KBM-7 (cell line): Measurements from ENCODE around the gene KANK3.
"Not testable (repeated sequence)": the region's sequence is repeated elsewhere in the genome, so short reads cannot be mapped to it uniquely, and the experiment has no call there.

Experiments
- DNase-seq: peaks from one replicate; pipeline ENCODE4 v3.0.0-alpha.2; 2015
- in situ Hi-C: fragments of 300-500 bp; cut with MboI; formaldehyde crosslinking; loops from 2 replicates; pipeline ENCODE4 v1.14.3; 2020; ENCODE audit warnings: low sequenced_read_pairs, low pct_unique_long_range_greater_than_20kb, mixed read lengths

KANK3 gene

DNA sequence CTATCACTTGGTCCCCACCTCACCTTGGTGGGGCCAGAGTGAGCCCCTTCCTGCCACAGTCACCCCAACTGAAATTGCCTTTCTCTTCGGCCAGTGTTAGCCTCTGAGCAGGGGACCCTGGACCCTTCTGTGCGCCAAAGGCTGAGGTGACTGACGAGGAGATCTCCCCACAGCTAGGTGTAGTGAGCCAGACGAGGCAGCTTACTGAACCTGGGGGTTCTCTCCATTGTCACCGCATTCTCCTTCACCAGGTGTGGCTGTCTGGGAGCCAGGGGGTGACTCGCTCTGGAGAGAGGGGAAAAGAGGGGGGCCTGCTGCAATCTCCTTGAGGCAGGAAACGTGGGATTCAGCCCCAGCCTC, 20.4 kb downstream of the KANK3 start:
- no peak for DNase-seq
- in situ Hi-C loops: no loop called here

DNA sequence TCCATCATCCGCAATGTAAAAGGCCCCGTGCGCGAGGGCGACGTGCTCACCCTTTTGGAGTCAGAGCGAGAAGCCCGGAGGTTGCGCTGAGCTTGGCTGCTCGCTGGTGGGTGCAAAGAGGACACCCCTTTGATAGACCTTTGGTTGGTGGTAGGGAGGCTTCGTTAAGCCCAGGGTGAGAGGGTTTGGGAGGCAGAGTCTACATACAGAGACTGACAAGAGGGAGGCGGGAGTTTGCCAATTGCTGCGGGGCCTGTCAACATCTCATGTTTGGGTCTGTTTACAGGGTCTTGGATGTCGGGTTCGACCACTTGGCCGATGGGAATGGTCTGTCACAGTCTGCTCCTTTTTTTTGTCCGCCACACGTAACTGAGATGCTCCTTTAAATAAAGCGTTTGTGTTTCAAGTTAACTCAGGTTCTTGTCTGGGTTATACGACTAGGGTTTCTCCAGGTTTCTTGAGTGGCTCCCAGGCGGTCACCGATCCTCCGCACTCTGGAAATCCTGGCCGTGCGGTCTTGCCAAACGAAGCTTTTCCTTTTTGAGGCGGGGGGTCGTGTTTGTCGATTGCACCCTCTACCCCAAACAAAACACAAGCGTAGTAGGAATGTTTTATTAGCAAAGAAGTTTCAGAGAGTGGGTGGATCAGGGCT, 20.9 kb downstream of the KANK3 start:
- no peak for DNase-seq
- in situ Hi-C loops: no loop called here

DNA sequence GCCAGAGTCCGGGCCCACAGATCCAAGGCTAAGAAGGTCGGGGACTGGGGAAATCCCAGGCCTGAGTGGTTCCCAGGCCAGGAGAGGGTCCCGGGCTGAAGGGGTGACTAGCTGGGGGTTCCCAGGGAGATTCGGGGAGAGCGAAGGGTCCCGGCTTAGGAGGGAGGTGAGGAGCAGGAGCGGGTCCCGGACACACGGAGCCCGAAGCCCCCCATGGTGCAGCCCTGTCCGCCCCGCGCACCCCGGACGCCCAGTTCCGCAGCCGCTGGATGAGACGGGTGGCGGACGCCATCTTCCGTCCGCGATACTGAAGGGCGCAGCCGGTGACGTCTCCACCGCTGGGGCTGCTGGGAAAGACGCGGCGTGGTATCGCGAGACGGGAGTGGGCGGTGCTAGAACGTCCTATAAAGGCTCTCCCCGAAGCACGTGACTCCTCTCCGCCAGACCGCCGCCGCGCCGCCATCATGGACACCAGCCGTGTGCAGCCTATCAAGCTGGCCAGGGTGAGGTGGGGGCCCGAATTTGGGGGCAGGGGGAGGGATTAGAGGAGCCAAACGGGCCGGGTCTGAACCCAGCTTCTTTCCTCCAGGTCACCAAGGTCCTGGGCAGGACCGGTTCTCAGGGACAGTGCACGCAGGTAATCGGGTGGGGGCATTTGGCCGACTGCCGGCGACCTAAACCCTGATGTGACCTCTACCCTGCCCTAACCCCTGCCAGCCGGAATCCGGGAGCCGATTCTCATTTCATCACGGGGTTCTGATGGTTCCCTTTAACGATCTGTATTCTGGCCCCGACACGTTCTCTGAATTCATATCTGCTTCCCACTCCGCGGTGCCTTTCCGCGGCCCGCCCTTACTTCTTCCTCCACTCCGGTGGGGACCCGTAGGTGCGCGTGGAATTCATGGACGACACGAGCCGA, 21.7 kb downstream of the KANK3 start, which contains the start of the genes NDUFA7 and RPS28:
Gene NDUFA7 (minus strand): TSS at position 309 of the 919 bp plus-strand sequence. CDS start 17 bp downstream, at position 292.
Gene RPS28 (plus strand): TSS at position 430 of the 919 bp plus-strand sequence. CDS start 35 bp downstream, at position 465.
- DNase-seq: peak; percentile 98
- in situ Hi-C loops: no loop called here

DNA sequence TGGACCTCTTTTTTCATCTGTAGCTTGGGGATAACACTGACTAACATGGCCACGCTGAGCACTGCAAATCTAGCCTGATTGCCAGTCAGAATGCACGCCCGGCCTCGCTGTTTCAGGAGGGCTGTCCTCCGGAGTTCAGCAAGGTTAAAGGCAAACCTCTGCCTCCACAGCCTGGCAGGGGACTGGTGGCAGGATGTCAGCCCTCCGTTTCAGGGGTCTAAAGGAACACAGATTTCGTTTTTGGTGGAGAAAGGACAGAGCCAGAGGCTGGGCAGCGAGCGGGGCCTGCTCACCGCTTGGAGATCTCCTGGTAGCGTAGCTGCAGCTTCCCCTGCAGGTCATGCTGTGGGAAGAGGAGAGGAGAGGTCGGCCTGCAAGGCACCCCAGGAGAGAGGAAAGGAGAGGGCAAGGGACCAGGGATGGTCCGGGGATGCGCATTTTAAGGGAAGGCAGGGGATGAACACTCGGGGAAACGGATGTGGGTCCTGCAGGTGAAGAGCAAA, 22.4 kb downstream of the KANK3 start:
- DNase-seq: peak; percentile 59
- in situ Hi-C loops: no loop called here

GRCh38 chr19:8319807-8320520, 23.1 kb downstream of the KANK3 start:
- in situ Hi-C loops: no loop called here
- no peak for DNase-seq

DNA sequence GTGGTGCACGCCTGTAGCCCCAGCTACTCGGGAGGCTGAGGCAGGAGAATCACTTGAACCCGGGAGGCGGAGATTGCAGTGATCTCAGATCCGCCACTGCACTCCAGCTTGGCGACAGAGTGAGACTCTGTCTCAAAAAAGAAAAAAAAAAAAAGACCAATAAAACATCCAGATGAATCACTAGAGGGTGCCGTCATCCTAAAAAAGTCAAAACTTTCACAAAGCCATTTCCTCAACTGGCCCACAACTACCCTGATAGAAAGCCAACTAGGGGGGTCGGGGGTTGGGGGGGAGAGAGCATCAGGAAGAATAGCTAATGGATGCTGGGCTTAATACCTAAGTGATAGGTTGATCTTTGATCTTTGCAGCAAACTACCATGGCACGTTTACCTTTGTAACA, 24.2 kb downstream of the KANK3 start:
- peak; percentile 44 for DNase-seq
- in situ Hi-C loops: not testable (repeated sequence)

DNA sequence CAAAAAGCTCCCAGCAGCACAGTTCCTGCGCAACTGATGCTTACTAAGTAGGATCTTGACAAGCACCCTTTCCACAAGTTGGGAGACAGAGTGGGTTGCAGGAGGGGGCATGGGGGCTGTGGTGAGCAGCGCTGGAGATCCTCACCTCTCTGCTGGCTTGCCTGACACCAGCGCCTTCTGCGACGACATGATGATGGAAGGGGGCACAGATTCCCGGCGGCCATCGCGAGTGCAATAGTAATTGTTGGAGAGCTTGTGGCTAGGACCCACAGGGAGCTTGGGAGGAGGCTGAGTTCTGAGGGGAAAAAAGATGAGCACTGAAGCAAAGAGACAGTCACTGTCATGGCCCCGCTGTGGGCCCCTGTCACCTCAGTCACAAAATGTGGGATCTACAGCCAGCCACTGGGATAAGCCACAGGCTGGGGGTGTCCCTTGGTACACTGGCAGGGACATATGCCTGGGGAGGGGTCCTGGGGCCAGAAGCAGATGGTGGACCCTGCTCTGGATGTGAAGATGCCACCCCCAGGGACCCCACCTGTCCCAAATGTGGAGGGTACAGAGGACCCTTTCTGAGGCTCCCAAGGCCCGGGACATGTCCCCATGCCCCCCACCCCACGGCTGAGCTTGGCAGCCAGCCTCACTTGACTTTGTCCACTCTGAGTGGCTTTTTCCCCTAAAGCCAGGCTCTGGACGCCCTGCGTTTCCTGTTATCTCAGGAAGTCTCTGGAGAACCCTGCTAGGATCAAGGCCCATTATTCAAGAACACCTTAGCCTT, 26.5 kb downstream of the KANK3 start:
- no peak for DNase-seq
- in situ Hi-C loops: no loop called here

DNA sequence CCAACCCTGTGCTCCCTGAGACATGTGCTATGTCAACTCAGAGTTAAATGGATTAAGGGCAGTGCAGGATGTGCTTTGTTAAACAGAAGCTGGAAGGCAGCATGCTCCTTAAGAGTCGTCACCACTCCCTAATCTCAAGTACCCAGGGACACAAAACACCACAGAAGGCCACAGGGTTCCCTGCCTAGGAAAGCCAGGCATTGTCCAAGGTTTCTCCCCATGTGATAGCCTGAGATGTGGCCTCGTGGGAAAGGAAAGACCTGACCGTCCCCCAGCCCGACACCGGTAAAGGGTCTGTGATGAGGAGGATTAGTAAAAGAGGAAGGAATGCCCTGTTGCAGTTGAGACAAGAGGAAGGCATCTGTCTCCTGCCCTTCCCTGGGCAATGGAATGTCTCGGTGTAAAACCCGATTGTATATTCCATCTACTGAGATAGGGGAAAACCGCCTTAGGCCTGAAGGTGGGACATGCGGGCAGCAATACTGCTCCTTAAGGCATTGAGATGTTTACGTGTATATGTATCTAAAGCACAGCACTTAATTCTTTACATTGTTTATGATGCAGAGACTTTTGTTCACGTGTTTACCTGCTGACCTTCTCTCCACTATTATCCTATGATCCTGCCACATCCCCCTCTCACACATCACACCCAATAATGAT, 28.0 kb downstream of the KANK3 start:
- in situ Hi-C loops, DNase-seq: not testable (repeated sequence)

DNA sequence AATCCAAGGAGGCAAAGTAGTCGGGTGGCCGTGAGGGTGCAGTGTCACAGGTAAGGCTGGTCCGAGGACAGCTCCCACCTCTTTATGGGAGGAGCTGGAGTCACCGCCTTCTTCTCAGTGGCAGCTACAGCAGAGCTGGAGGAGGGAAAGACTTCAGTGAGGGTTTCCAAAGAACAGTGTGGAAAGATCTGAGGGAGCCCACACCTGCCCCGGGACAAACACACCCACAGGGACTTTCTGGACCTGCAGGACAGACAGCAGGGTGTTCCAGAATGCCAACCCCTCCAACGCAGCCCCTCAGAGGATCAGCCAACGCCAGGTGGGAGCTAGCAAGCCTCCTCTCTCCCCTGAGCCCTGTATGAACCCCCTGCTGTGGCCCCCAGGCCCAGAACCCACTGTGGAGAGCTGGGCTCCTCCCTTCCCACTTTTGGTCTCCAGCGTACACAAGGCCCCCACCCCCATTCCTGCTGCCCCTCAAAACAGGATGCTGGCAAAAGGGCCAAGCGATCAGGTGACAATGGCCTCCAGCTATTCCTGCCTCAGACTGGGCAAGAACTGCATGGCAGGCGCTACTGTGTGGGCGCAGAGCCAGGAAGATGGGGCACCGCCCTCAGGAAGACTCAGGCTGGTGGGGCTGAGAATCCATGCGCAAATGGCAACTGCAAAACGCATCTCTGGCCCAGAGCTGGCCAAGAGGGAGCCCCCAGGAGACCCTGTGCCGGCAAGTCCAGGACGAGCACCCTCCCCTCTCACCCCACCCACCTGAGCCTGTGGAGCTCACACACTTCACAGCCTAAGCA, 31.4 kb downstream of the KANK3 start:
- in situ Hi-C loops: no loop called here
- DNase-seq: no peak

GRCh38 chr19:8310342-8311055, 32.6 kb downstream of the KANK3 start:
- in situ Hi-C loops: no loop called here
- no peak for DNase-seq

- in situ Hi-C loops: no loop called here
- DNase-seq: no peak
These were observed 34.2 kb downstream of the KANK3 start for GRCh38 chr19:8308891-8309291.

- in situ Hi-C loops: no loop called here
- DNase-seq: no peak
These were observed 34.8 kb downstream of the KANK3 start, which contains the start of gene CD320 for GRCh38 chr19:8307965-8308866. TSS of gene CD320 (minus strand) at chr19:8308358. CDS start at chr19:8308290, 68 bp downstream.

DNA sequence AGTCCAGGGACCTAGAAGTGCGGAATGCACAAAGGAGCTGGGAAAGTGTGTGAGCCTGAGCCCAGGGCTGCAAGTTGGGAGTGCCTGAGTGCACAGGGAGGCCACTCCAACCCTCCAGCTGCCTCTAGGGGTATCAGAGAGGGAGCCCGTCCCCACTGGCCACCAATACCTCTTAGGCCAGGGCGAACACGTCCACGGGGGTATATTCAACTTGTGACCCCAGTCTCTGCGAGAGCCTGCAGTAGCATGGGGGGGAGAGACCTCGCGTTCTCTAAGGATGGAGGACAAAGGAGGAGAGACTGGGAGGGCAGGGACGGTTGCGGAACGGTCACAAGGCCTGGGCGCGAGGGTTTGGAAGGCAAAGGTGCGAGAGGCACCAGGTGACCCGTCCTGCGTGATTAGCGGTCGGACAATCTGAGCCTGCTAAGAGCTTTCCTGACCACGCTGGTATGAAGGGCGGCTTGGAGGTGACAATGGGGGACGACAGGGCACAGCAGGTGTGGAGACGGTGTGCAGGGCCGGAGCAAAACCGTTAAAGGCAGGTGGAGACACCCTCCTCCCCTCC, 35.6 kb downstream of the KANK3 start:
- in situ Hi-C loops: no loop called here
- DNase-seq: no peak

GRCh38 chr19:8306235-8307054, 36.6 kb downstream of the KANK3 start:
- no peak for DNase-seq
- in situ Hi-C loops: no loop called here

GRCh38 chr19:8305798-8306197, 37.3 kb downstream of the KANK3 start:
- in situ Hi-C loops: no loop called here
- DNase-seq: no peak
